IPS-20b (cell line): ENCODE data around the gene SYNDIG1.

Experiments used
- H3K27ac ChIP-seq: one replicate; pipeline ENCODE4 v1.5.1; 2013; ENCODE audit warnings: low read length
- H3K27me3 ChIP-seq: 2 replicates; pipeline ENCODE4 v1.6.1; 2013; ENCODE audit warnings: mild to moderate bottlenecking, low read length, inconsistent platforms; ENCODE audit not compliant: insufficient read depth
- H3K36me3 ChIP-seq: 2 replicates; pipeline ENCODE4 v1.6.1; 2013; ENCODE audit warnings: low read depth, mild to moderate bottlenecking, inconsistent platforms, low read length, moderate library complexity; ENCODE audit not compliant: insufficient read depth
- H3K4me1 ChIP-seq: 2 replicates; pipeline ENCODE4 v1.6.1; 2013; ENCODE audit warnings: mild to moderate bottlenecking, control low read depth, inconsistent platforms, low read length, moderate library complexity; ENCODE audit not compliant: insufficient read depth
- H3K4me3 ChIP-seq: 2 replicates; pipeline ENCODE4 v1.5.1; 2013; ENCODE audit warnings: mild to moderate bottlenecking, low read length, inconsistent platforms
- H3K9ac ChIP-seq: 2 replicates; pipeline ENCODE4 v1.6.1; 2013; ENCODE audit warnings: low read depth, mild to moderate bottlenecking, inconsistent platforms, low read length, moderate library complexity
- H3K9me3 ChIP-seq: 2 replicates; pipeline ENCODE4 v1.6.1; 2013; ENCODE audit warnings: mild to moderate bottlenecking, low read depth, low read length, inconsistent platforms; ENCODE audit not compliant: insufficient read depth

The SYNDIG1 gene

DNA sequence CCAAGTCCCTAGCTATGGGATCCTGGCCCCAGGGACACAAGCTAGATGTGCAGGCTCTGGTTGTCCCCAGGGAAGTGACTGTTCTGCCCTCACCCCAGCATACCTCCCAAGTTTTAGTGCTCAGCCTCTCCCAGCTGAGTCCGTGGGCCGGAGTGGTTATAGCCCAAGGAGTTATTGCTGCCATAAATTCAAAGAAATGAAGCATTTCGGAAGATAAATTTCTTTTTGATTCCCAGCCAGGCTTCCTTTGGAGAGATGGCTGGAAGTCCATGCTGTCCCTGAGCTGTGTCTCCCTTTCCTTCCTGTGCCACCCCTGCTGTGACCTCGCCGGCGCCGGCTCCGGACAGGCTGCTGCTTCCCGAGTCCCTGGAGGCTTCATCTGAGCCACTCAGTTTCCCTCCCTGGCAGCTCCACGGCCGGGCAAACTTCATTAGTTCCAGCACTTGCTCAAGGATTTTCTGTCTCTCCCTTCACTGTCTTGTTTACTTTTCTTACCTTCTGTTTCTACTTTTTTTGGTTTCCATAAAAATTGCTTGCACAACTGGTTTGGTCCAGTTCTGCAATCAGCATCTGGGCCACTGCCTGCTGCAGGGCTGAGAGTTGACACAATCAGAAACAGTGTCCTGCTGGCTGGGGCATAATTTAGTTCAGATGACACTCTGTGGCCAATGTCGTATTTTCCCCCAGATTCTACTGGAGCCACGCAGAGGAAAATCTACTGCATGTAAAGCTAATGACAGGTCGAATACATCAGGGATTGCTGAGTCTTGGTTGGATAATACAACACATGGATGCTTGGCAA is 225.5 kb downstream of the SYNDIG1 start:
- H3K27ac ChIP-seq: no peak overlapping the region
- no peaks in the 10 kb centered on the region for H3K9me3 ChIP-seq
- no peaks in the 10 kb centered on the region for H3K27me3 ChIP-seq
- no peak overlapping the region for H3K4me3 ChIP-seq
- no peak overlapping the region for H3K9ac ChIP-seq
- H3K4me1 ChIP-seq: no peaks in the 10 kb centered on the region
- no peaks in the 10 kb centered on the region for H3K36me3 ChIP-seq

- no peaks in the 10 kb centered on the region for H3K4me1 ChIP-seq
- no peak overlapping the region for H3K9ac ChIP-seq
- no peaks in the 10 kb centered on the region for H3K27me3 ChIP-seq
- no peaks in the 10 kb centered on the region for H3K9me3 ChIP-seq
- H3K27ac ChIP-seq: no peak overlapping the region
- H3K36me3 ChIP-seq: no peaks in the 10 kb centered on the region
- no peak overlapping the region for H3K4me3 ChIP-seq
Measured at GRCh38 chr20:24695529-24696225, 226.2 kb downstream of the SYNDIG1 start.

GRCh38 chr20:24696396-24696795 is 227.0 kb downstream of the SYNDIG1 start:
- Histone ChIP-seq H3K27ac (no peak overlapping the region), H3K36me3 (no peaks in the 10 kb centered on the region), H3K4me1 (no peaks in the 10 kb centered on the region), H3K4me3 (no peak overlapping the region), H3K27me3 (no peaks in the 10 kb centered on the region), H3K9me3 (no peaks in the 10 kb centered on the region), H3K9ac (no peak overlapping the region)

DNA sequence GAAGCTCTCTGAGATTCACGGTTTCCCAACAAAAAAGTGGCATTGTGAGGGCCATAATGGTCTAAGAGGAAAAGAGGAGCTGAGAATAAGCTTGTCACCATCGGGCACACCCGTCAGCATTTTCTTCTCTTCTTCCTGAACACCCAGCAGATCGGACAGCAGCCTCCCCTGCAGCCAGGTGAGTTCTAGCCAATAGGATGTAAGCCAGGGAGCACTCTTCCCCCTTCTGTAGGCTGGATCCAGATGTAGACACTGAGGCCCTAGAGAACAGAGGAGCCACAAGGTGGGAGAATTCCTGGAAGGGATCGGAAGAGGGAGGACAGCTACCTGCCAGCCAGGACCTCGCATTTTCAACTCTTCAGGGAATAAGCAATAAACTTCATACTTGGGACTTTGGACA is 228.0 kb downstream of the SYNDIG1 start:
- H3K27me3 ChIP-seq: no peaks in the 10 kb centered on the region
- H3K4me1 ChIP-seq: no peaks in the 10 kb centered on the region
- H3K27ac ChIP-seq: no peak overlapping the region
- no peaks in the 10 kb centered on the region for H3K9me3 ChIP-seq
- H3K4me3 ChIP-seq: no peak overlapping the region
- H3K36me3 ChIP-seq: no peaks in the 10 kb centered on the region
- no peak overlapping the region for H3K9ac ChIP-seq

- no peaks in the 10 kb centered on the region for H3K36me3 ChIP-seq
- H3K4me3 ChIP-seq: no peak overlapping the region
- H3K9ac ChIP-seq: no peak overlapping the region
- H3K9me3 ChIP-seq: no peaks in the 10 kb centered on the region
- H3K27me3 ChIP-seq: no peaks in the 10 kb centered on the region
- no peak overlapping the region for H3K27ac ChIP-seq
- no peaks in the 10 kb centered on the region for H3K4me1 ChIP-seq
Measured at GRCh38 chr20:24698189-24698588, 228.8 kb downstream of the SYNDIG1 start.

- no peaks in the 10 kb centered on the region for H3K9me3 ChIP-seq
- H3K9ac ChIP-seq: no peak overlapping the region
- no peak overlapping the region for H3K27ac ChIP-seq
Measured at GRCh38 chr20:24698706-24699206, 229.3 kb downstream of the SYNDIG1 start.

DNA sequence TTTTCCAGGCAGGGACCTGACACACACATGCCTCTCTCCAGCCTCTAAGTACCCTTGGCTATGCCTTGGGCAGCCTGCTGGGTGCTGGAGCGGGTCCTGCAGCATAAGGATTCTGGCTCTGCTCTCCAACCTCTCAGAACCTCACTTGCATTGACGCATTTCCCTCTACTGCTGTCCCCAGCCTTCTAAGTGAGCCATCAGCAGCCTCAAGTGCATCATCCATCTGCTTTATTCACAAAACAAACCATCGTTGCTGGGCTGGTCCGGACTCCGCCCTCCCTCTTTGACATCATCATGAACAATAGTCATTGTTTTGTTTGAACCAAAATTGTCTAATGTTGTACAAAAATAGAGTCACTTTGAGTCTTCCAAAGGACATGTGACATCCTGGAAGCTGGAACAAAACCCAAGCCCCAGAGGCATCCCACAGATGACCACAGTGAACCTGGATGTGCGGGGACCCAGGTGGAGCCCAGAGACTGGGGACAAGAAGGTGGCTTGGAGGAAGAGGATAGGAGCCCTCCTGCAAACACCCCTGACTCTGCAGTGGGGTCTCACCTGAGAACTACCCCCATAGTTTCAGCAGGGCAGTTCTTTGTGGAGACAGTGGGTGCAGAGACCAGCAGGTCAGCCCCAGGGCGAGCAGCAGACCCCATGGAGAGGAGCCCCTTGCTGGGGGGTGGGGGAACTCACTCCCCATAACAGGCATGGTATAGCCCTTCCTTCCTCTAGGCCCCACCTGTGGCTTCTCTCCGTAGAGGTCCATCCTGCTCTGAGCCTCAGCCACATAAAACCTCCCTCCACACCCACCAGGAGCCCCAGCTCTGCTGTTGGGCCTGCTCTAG is 230.1 kb downstream of the SYNDIG1 start:
- Histone ChIP-seq H3K9me3 (no peaks in the 10 kb centered on the region), H3K9ac (no peak overlapping the region), H3K27ac (no peak overlapping the region), H3K4me1 (no peaks in the 10 kb centered on the region), H3K27me3 (no peaks in the 10 kb centered on the region), H3K4me3 (no peak overlapping the region), H3K36me3 (no peaks in the 10 kb centered on the region)

More at GRCh38 chr20:24698706-24699206, 229.3 kb downstream of the SYNDIG1 start:
- Histone ChIP-seq H3K36me3 (no peaks in the 10 kb centered on the region), H3K4me3 (no peak overlapping the region), H3K4me1 (no peaks in the 10 kb centered on the region), H3K27me3 (no peaks in the 10 kb centered on the region)

GRCh38 chr20:24700166-24700860 is 230.9 kb downstream of the SYNDIG1 start:
- Histone ChIP-seq H3K9ac (no peak overlapping the region), H3K4me1 (no peaks in the 10 kb centered on the region), H3K27me3 (no peaks in the 10 kb centered on the region), H3K36me3 (no peaks in the 10 kb centered on the region), H3K9me3 (no peaks in the 10 kb centered on the region), H3K4me3 (no peak overlapping the region), H3K27ac (no peak overlapping the region)

DNA sequence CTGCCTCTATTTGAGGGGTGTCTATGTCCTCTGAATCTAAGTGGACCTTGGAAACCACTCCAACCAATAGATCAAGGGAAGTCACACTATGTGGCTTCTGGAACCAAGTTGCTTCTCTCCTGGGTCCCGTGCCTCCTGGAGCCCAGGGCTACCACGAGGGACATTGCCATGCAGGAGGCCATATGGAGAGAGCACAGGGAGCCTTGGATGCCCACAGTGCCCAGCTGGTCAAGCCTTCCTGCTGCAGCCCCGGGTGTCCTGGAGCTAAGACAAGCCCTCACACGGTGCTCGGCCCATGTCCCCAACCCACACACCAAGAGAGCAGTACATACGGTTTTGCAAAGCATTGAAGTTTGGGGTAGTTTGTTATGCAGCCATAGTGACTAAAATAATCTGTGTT is 231.6 kb downstream of the SYNDIG1 start:
- H3K27ac ChIP-seq: no peak overlapping the region
- H3K4me3 ChIP-seq: no peak overlapping the region
- H3K9ac ChIP-seq: no peak overlapping the region
- no peaks in the 10 kb centered on the region for H3K36me3 ChIP-seq
- H3K27me3 ChIP-seq: no peaks in the 10 kb centered on the region
- H3K9me3 ChIP-seq: no peaks in the 10 kb centered on the region
- no peaks in the 10 kb centered on the region for H3K4me1 ChIP-seq

GRCh38 chr20:24701668-24702067 is 232.2 kb downstream of the SYNDIG1 start:
- Histone ChIP-seq H3K9ac (no peak overlapping the region), H3K36me3 (no peaks in the 10 kb centered on the region), H3K27me3 (no peaks in the 10 kb centered on the region), H3K9me3 (no peaks in the 10 kb centered on the region), H3K27ac (no peak overlapping the region), H3K4me1 (no peaks in the 10 kb centered on the region), H3K4me3 (no peak overlapping the region)
